Mucosa of descending colon (tissue), 3 donors: Measurements from ENCODE around the gene GOLGA8S. TPM values are rescaled to one million over a fixed set of nuclear protein-coding genes. Genes with fewer than 3 reads are reported as not detected.
"Not testable (repeated sequence)": the region's sequence is repeated elsewhere in the genome, so short reads cannot be mapped to it uniquely, and the experiment has no call there.

ENCODE experiments used
- ATAC-seq: fragments of 200-7000 bp; cut with Tn5 transposase; one replicate; pipeline ENCODE4 v1.9.1; 2020; ENCODE audit warnings: mild to moderate bottlenecking, moderate library complexity
- DNase-seq, 3 donors: peaks; one replicate each; pipeline ENCODE4 v3.0.0-alpha.2; 2020
- H3K36me3 ChIP-seq: fragments of 200-600 bp; one replicate; pipeline ENCODE4 v1.8.0; 2021; ENCODE audit warnings: low read depth, mild to moderate bottlenecking
- H3K4me1 ChIP-seq: fragments of 200-600 bp; one replicate; pipeline ENCODE4 v1.8.0; 2021; ENCODE audit warnings: low read depth, mild to moderate bottlenecking
- H3K4me3 ChIP-seq: fragments of 200-600 bp; one replicate; pipeline ENCODE4 v1.8.0; 2021; ENCODE audit warnings: mild to moderate bottlenecking
- H3K9me3 ChIP-seq: fragments of 200-600 bp; one replicate; pipeline ENCODE4 v1.8.0; 2021; ENCODE audit warnings: mild to moderate bottlenecking
- intact Hi-C, 2 donors: fragments of 100-400 bp; cut with DNase I in 1 of 2; cut with micrococcal nuclease in 1 of 2; formaldehyde crosslinking; loops; one replicate each; pipeline versions ENCODE4 v1.11.0 to v1.11.1; 2022; cut with DNase I, micrococcal nuclease
- total RNA-seq, 3 donors: library from RNA; stranded (reverse); fragmentation: NEBNext Ultra II Directional in 2 of 3; extraction: Animal tissue kit (Norgen Biotek cat#: 25700) in 2 of 3; gene quantifications; one replicate each; pipeline versions ENCODE4 v1.2.1 to v1.2.4, GENCODE V29; 2021 to 2023
- TF ChIP-seq, protein P1 (sequence below): fragments of 200-600 bp; IDR thresholded peaks from one replicate; pipeline ENCODE4 v1.8.0; 2022; ENCODE audit warnings: antibody characterized with exemption, mild to moderate bottlenecking
- donor health status: DM: no; HTN: no; CAD: no; lungs with moderate emphysema.
- donor health status: DM: no; HTN: no; CAD: no.
- donor health status: DM: no; HTN: yes; CAD: no.

GOLGA8S gene
- total RNA-seq, 3 donors from 2014 or later, result 0.07 to 0.38 (median 0.32) TPM

DNA sequence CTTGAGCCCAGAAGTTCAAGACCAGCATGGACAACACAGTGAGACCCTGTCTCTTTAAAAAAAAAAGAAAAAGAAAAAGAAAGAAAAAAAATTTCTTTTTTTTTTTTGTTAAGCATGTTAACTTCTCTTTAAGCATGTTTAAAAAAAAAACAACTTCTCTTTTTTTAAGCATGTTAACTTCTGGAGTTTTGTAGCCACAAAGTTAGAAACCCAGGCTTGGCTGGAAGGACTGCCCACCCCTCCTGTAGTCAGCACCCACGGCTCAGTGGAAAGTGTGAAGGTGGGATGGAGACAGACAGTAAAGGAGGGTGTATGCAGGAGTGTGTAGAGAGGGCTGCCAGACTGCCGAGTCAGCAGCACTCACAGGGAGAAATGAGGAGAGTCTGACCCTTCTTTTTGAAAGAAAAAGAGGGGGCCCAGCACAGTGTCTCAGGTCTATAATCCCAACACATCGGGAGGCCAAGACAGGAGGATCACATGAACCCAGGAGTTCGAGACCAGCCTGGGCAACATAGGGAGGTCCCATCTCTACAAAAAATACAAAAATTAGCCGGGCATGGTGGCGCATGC, 33.2 kb downstream of the GOLGA8S start:
- ATAC-seq (no peak), DNase-seq (no peak)
- TF ChIP-seq, protein P1, sequence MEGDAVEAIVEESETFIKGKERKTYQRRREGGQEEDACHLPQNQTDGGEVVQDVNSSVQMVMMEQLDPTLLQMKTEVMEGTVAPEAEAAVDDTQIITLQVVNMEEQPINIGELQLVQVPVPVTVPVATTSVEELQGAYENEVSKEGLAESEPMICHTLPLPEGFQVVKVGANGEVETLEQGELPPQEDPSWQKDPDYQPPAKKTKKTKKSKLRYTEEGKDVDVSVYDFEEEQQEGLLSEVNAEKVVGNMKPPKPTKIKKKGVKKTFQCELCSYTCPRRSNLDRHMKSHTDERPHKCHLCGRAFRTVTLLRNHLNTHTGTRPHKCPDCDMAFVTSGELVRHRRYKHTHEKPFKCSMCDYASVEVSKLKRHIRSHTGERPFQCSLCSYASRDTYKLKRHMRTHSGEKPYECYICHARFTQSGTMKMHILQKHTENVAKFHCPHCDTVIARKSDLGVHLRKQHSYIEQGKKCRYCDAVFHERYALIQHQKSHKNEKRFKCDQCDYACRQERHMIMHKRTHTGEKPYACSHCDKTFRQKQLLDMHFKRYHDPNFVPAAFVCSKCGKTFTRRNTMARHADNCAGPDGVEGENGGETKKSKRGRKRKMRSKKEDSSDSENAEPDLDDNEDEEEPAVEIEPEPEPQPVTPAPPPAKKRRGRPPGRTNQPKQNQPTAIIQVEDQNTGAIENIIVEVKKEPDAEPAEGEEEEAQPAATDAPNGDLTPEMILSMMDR, result no peak
- no peaks in the 10 kb centered on the region for H3K4me1 ChIP-seq
- no peaks in the 10 kb centered on the region for H3K36me3 ChIP-seq
- H3K9me3 ChIP-seq, result no peaks in the 10 kb centered on the region
- H3K4me3 ChIP-seq, result no peak overlapping the region
- intact Hi-C loops, result no loop called here

DNA sequence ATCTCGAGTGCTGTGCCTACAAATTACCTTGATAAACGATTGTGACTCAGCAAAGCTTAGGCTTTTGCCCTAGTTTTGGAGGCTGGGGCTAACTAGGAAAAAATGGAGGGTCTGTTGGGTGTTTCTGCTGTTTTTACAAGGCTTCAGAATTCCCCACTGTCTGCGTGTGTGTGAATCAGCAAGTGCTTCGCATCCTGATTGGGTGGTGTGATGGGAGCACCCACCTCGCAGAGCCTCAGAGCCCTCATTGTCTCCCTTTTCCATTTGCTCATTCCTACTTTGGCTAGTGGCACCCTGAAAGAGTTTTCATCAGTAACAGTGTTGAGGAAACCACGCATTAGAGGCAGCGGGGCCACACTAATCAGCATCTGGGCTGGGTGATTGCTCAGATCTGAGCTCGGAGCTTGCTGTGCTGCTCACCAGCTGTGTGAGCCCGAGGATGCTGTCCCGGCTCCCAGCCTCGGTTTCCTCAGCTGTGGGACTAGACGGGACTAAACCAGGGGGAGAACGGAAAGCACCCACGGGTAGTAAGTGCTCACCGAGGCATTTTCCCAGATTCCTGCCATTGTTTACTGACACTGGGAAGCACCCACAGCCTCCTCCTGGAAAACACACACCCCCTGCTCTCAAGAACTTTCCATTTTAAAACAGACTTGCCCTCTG, 40.6 kb downstream of the GOLGA8S start:
- DNase-seq (no peak), ATAC-seq (no peak)
- H3K36me3 ChIP-seq, result no peaks in the 10 kb centered on the region
- intact Hi-C loops, result no loop called here
- no peak overlapping the region for H3K4me3 ChIP-seq
- no peaks in the 10 kb centered on the region for H3K9me3 ChIP-seq
- no peaks in the 10 kb centered on the region for H3K4me1 ChIP-seq
- TF ChIP-seq, protein P1, result no peak

DNA sequence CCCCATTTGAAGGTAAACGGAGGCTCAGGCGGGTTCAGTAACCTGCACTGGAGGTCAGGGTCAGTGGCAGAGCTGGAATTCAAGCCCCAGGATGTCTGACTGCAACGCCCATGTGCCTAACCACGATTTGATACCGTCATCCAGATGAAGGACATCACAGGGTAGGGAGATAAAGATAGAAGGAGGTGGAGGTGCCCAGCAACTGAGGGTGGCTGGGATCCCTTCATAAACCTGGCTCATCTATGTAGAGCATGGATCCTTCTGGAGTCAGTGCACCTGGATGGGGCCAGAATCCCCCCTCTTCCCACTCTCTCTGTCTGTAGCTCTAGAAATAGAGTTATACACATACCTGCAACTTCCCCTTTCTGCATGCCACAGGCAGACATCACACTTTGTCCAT, 41.3 kb downstream of the GOLGA8S start:
- DNase-seq, result no peak
- intact Hi-C loops, result no loop called here
- TF ChIP-seq, protein P1, result no peak
- no peak overlapping the region for H3K4me3 ChIP-seq
- no peaks in the 10 kb centered on the region for H3K36me3 ChIP-seq
- H3K9me3 ChIP-seq, result no peaks in the 10 kb centered on the region
- H3K4me1 ChIP-seq, result no peaks in the 10 kb centered on the region
- no peak for ATAC-seq

DNA sequence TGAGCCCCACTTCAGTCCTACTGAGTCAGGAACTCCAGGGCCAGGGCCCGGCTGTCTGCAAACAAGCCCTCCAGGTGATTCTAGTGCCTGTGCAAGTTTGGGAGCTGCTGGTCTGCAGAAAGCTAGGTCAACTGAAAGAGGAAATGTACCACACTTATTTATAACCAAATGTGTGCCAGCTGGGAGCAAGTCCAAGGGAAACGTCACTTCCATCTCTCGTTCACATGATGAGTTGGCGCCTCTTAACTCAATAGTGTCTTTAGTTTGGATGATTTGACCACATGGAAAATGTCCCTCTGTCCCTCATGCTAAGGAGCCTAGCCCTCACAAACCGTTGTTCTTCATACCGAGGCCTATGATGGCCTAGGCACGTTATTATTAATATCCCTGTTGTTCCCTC, 43.2 kb downstream of the GOLGA8S start:
- DNase-seq, result peak in 1 of 3 donors; percentile 15
- Histone ChIP-seq H3K4me3 (no peak overlapping the region), H3K4me1 (no peaks in the 10 kb centered on the region), H3K36me3 (no peaks in the 10 kb centered on the region), H3K9me3 (no peaks in the 10 kb centered on the region)
- ATAC-seq, result no peak
- TF ChIP-seq, protein P1, result no peak
- intact Hi-C loops, result no loop called here

DNA sequence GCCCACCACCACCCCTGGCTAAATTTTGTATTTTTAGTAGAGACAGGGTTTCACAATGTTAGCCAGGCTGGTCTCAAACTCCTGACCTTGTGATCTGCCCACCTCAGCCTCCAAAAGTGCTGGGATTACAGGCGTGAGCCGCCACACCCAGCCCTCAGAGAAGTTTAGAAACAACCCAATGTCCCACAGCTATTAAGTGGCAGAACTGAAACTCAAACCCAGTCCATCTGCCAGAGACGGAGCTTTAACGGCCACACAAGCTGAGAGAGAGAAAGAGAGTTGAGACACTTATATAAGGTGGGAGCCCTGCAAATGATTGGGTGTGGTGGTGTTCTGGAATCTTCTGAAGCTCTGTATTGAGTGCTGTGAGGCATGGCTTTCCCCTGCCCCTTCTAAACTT, 43.8 kb downstream of the GOLGA8S start:
- DNase-seq, ATAC-seq, H3K36me3 ChIP-seq, H3K4me1 ChIP-seq, H3K4me3 ChIP-seq, intact Hi-C loops, H3K9me3 ChIP-seq: not testable (repeated sequence)

DNA sequence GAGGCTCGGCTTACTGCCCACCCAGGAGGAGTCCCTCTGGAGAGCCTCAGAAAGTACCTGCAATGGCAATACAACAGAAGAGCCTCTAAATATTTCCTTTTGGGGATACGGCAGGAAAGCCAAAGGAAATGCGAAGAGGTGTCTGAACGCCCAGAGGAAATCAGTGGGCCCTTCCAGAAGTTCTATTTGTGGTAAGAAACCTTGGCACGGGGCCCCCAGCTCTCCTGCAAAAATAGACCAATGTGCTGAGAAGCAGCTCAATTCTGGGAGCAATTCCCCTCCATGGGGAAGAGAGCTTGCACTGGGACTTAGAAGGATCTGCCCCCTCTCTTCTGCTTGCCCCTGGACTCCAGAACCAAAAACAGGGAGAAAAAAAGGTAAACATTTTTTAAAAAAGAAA, 44.7 kb downstream of the GOLGA8S start:
- ATAC-seq, DNase-seq, H3K4me1 ChIP-seq, H3K4me3 ChIP-seq, intact Hi-C loops, H3K9me3 ChIP-seq, H3K36me3 ChIP-seq: not testable (repeated sequence)
